Trophoblast cell (in vitro differentiated cells and primary cell): ENCODE measurements around the gene MELTF.

ENCODE experiments used
- DNase-seq, 2 donors: peaks; one replicate each; pipeline ENCODE4 v3.0.0-alpha.2; 2016
- H2AFZ ChIP-seq: 2 replicates; pipeline ENCODE4 v1.6.1; 2013; ENCODE audit warnings: low read length, moderate library complexity, mild to moderate bottlenecking; ENCODE audit not compliant: insufficient read depth, poor library complexity
- H2AK5ac ChIP-seq: 2 replicates; pipeline ENCODE4 v1.6.1; 2013; ENCODE audit warnings: mild to moderate bottlenecking, low read length
- H2BK120ac ChIP-seq: 2 replicates; pipeline ENCODE4 v1.6.1; 2013; ENCODE audit warnings: low read length, mild to moderate bottlenecking, moderate library complexity; ENCODE audit not compliant: insufficient read depth, poor library complexity
- H2BK12ac ChIP-seq: 2 replicates; pipeline ENCODE4 v1.6.1; 2013; ENCODE audit warnings: mild to moderate bottlenecking, low read length, moderate library complexity
- H2BK5ac ChIP-seq: 2 replicates; pipeline ENCODE4 v1.6.1; 2013; ENCODE audit warnings: low read length, low read depth, moderate library complexity, mild to moderate bottlenecking; ENCODE audit not compliant: poor library complexity
- H3K14ac ChIP-seq: 2 replicates; pipeline ENCODE4 v1.6.1; 2013; ENCODE audit warnings: mild to moderate bottlenecking, low read length
- H3K18ac ChIP-seq: 2 replicates; pipeline ENCODE4 v1.6.1; 2013; ENCODE audit warnings: mild to moderate bottlenecking, low read length
- H3K23ac ChIP-seq: 2 replicates; pipeline ENCODE4 v1.6.1; 2013; ENCODE audit warnings: low read length
- H3K27ac ChIP-seq: 2 replicates; pipeline ENCODE4 v1.5.1; 2013; ENCODE audit warnings: low read depth, mild to moderate bottlenecking, inconsistent platforms, low read length, moderate library complexity
- H3K27me3 ChIP-seq: 2 replicates; pipeline ENCODE4 v1.6.1; 2013; ENCODE audit warnings: inconsistent platforms, mild to moderate bottlenecking, low read length, moderate library complexity; ENCODE audit not compliant: insufficient read depth
- H3K36me3 ChIP-seq, 2 experiments: 1 replicate in 1 of 2; 2 replicates in 1 of 2; pipeline ENCODE4 v1.6.1; 2013; ENCODE audit warnings: low read length in 2 of 2, mild to moderate bottlenecking in 2 of 2, moderate library complexity in 1 of 2; ENCODE audit not compliant: insufficient read depth in 2 of 2, control insufficient read depth in 1 of 2
- H3K4ac ChIP-seq: 2 replicates; pipeline ENCODE4 v1.6.1; 2013; ENCODE audit warnings: low read depth, mild to moderate bottlenecking, low read length, moderate library complexity
- H3K4me1 ChIP-seq, 2 experiments: 1 replicate in 1 of 2; 2 replicates in 1 of 2; pipeline ENCODE4 v1.6.1; 2013; ENCODE audit warnings: low read length in 2 of 2, mild to moderate bottlenecking in 2 of 2, moderate library complexity in 1 of 2; ENCODE audit not compliant: insufficient read depth in 2 of 2, control insufficient read depth in 1 of 2
- H3K4me2 ChIP-seq: 2 replicates; pipeline ENCODE4 v1.6.1; 2013; ENCODE audit warnings: inconsistent platforms, mild to moderate bottlenecking, low read length, moderate library complexity
- H3K4me3 ChIP-seq: 2 replicates; pipeline ENCODE4 v1.5.1; 2013; ENCODE audit warnings: mild to moderate bottlenecking, low read depth, low read length, inconsistent platforms
- H3K79me1 ChIP-seq: one replicate; pipeline ENCODE4 v1.6.1; 2013; ENCODE audit warnings: low read length
- H3K79me2 ChIP-seq: 2 replicates; pipeline ENCODE4 v1.6.1; 2013; ENCODE audit warnings: low read length, mild to moderate bottlenecking; ENCODE audit not compliant: control insufficient read depth, insufficient read depth, poor library complexity
- H3K9ac ChIP-seq: 2 replicates; pipeline ENCODE4 v1.6.1; 2013; ENCODE audit warnings: mild to moderate bottlenecking, low read length
- H3K9me3 ChIP-seq: 2 replicates; pipeline ENCODE4 v1.6.1; 2013; ENCODE audit warnings: low read depth, mild to moderate bottlenecking, control low read depth, inconsistent platforms, low read length; ENCODE audit not compliant: insufficient read depth
- H4K12ac ChIP-seq: 2 replicates; pipeline ENCODE4 v1.6.1; 2013; ENCODE audit warnings: low read depth, mild to moderate bottlenecking, low read length, moderate library complexity
- H4K8ac ChIP-seq: 2 replicates; pipeline ENCODE4 v1.6.1; 2013; ENCODE audit warnings: low read depth, mild to moderate bottlenecking, low read length, moderate library complexity
- H4K91ac ChIP-seq: one replicate; pipeline ENCODE4 v1.6.1; 2013; ENCODE audit warnings: low read depth, mild to moderate bottlenecking, low read length, moderate library complexity
- WGBS: extraction: QIAGEN DNeasy Blood & Tissue Kit; methylation state at CpG from one replicate; pipeline ENCODE4 v1.1.7; 2013; ENCODE audit warnings: missing lambda C conversion rate; ENCODE audit not compliant: insufficient read length, insufficient coverage; ENCODE audit errors: extremely low coverage; 5-methylcytosine and 5-hydroxymethylcytosine counted together

The MELTF gene

GRCh38 chr3:197025736-197026480 is 3.7 kb downstream of the MELTF start:
- no peak overlapping the region for H3K4ac ChIP-seq
- H3K36me3 ChIP-seq, result no peaks in the 10 kb centered on the region
- no peak overlapping the region for H4K91ac ChIP-seq
- no peak overlapping the region for H2BK120ac ChIP-seq
- DNase-seq, result no peak
- no peak overlapping the region for H3K27ac ChIP-seq
- H3K18ac ChIP-seq, result no peak overlapping the region
- H3K79me1 ChIP-seq, result peaks cover 4% of the 10 kb centered on the region
- H2AFZ ChIP-seq, result no peak overlapping the region
- H4K8ac ChIP-seq, result no peak overlapping the region
- H3K4me2 ChIP-seq, result no peak overlapping the region
- no peak overlapping the region for H3K23ac ChIP-seq
- peaks cover 9 to 14% of the 10 kb centered on the region in 2 experiments for H3K4me1 ChIP-seq
- no peak overlapping the region for H3K14ac ChIP-seq
- H3K4me3 ChIP-seq, result no peak overlapping the region
- H4K12ac ChIP-seq, result no peak overlapping the region
- no peak overlapping the region for H2AK5ac ChIP-seq
- H3K9ac ChIP-seq, result no peak overlapping the region
- WGBS, result no CpG with 5 or more reads among the region's 21 CpGs
- H3K27me3 ChIP-seq, result no peaks in the 10 kb centered on the region
- H2BK12ac ChIP-seq, result no peak overlapping the region
- no peak overlapping the region for H2BK5ac ChIP-seq
- H3K79me2 ChIP-seq, result peaks cover 2% of the 10 kb centered on the region
- no peaks in the 10 kb centered on the region for H3K9me3 ChIP-seq

- Histone ChIP-seq H3K4me1 (peaks cover 9 to 11% of the 10 kb centered on the region in 2 experiments), H2BK12ac (no peak overlapping the region), H2AFZ (no peak overlapping the region), H3K4ac (no peak overlapping the region), H3K18ac (no peak overlapping the region), H3K14ac (no peak overlapping the region), H3K79me1 (peaks cover 4% of the 10 kb centered on the region), H2AK5ac (no peak overlapping the region), H2BK120ac (no peak overlapping the region), H3K23ac (no peak overlapping the region), H3K9ac (no peak overlapping the region), H3K4me3 (no peak overlapping the region), H2BK5ac (no peak overlapping the region), H4K12ac (no peak overlapping the region), H3K4me2 (no peak overlapping the region), H4K8ac (no peak overlapping the region), H3K36me3 (no peaks in the 10 kb centered on the region), H3K79me2 (peaks cover 2% of the 10 kb centered on the region), H3K27me3 (no peaks in the 10 kb centered on the region), H4K91ac (no peak overlapping the region), H3K27ac (no peak overlapping the region), H3K9me3 (no peaks in the 10 kb centered on the region)
- no peak for DNase-seq
- no CpG with 5 or more reads among the region's 28 CpGs for WGBS
Observed at GRCh38 chr3:197024881-197025735, 4.5 kb downstream of the MELTF start.

GRCh38 chr3:197023998-197024651 is 5.5 kb downstream of the MELTF start:
- Histone ChIP-seq H3K79me2 (no peaks in the 10 kb centered on the region), H3K36me3 (no peaks in the 10 kb centered on the region), H3K18ac (no peak overlapping the region), H3K4me1 (peaks cover 6 to 7% of the 10 kb centered on the region in 2 experiments), H3K14ac (no peak overlapping the region), H2AK5ac (no peak overlapping the region), H4K91ac (no peak overlapping the region), H3K27ac (no peak overlapping the region), H2AFZ (no peak overlapping the region), H3K9me3 (no peaks in the 10 kb centered on the region), H4K8ac (no peak overlapping the region), H3K27me3 (no peaks in the 10 kb centered on the region), H2BK5ac (no peak overlapping the region), H2BK120ac (no peak overlapping the region), H3K79me1 (no peaks in the 10 kb centered on the region), H3K23ac (no peak overlapping the region), H3K9ac (no peak overlapping the region), H3K4ac (no peak overlapping the region), H3K4me3 (no peak overlapping the region), H4K12ac (no peak overlapping the region), H3K4me2 (no peak overlapping the region), H2BK12ac (no peak overlapping the region)
- DNase-seq, result no peak
- no CpG with 5 or more reads among the region's 36 CpGs for WGBS

GRCh38 chr3:197023241-197023997 is 6.2 kb downstream of the MELTF start:
- DNase-seq, result no peak
- H2BK12ac ChIP-seq, result no peak overlapping the region
- no peak overlapping the region for H3K4me3 ChIP-seq
- H2AFZ ChIP-seq, result no peak overlapping the region
- H3K18ac ChIP-seq, result no peak overlapping the region
- no peak overlapping the region for H3K23ac ChIP-seq
- H2BK5ac ChIP-seq, result no peak overlapping the region
- no peaks in the 10 kb centered on the region for H3K79me2 ChIP-seq
- H3K27ac ChIP-seq, result no peak overlapping the region
- H2BK120ac ChIP-seq, result no peak overlapping the region
- H3K9ac ChIP-seq, result no peak overlapping the region
- H3K14ac ChIP-seq, result no peak overlapping the region
- H4K12ac ChIP-seq, result no peak overlapping the region
- H4K91ac ChIP-seq, result no peak overlapping the region
- no peak overlapping the region for H3K4me2 ChIP-seq
- no peaks in the 10 kb centered on the region for H3K27me3 ChIP-seq
- WGBS, result no CpG with 5 or more reads among the region's 27 CpGs
- peaks cover 0 to under 1% of the 10 kb centered on the region in 2 experiments for H3K4me1 ChIP-seq
- H3K4ac ChIP-seq, result no peak overlapping the region
- no peak overlapping the region for H2AK5ac ChIP-seq
- H4K8ac ChIP-seq, result no peak overlapping the region
- no peaks in the 10 kb centered on the region for H3K79me1 ChIP-seq
- H3K36me3 ChIP-seq, result no peaks in the 10 kb centered on the region
- H3K9me3 ChIP-seq, result no peaks in the 10 kb centered on the region
